Muscle of leg (tissue), 11 donors: ENCODE data around the gene PTGFRN. TPM values are rescaled to one million over a fixed set of nuclear protein-coding genes. Genes with fewer than 3 reads are reported as not detected.

Experiments
- DNase-seq: peaks from one replicate; pipeline ENCODE4 v3.0.0; 2013
- H3K27ac ChIP-seq: one replicate; pipeline ENCODE4 v1.5.1; 2013; ENCODE audit warnings: mild to moderate bottlenecking, low read length, control low read depth
- H3K27me3 ChIP-seq: one replicate; pipeline ENCODE4 v1.6.1; 2013; ENCODE audit warnings: low read length; ENCODE audit not compliant: control insufficient read depth, insufficient read depth
- H3K36me3 ChIP-seq: one replicate; pipeline ENCODE4 v1.6.1; 2013; ENCODE audit warnings: low read length; ENCODE audit not compliant: control insufficient read depth, insufficient read depth
- H3K4me1 ChIP-seq: one replicate; pipeline ENCODE4 v1.6.1; 2013; ENCODE audit warnings: low read length; ENCODE audit not compliant: control insufficient read depth, insufficient read depth
- H3K4me3 ChIP-seq: one replicate; pipeline ENCODE4 v1.5.1; 2013; ENCODE audit warnings: low read length, control low read depth
- H3K9me3 ChIP-seq: replicated peaks from 2 replicates; pipeline ENCODE4 v1.6.1; 2013; ENCODE audit warnings: low read depth, low read length; ENCODE audit not compliant: control insufficient read depth
- WGBS: methylation state at CpG from one replicate; pipeline ENCODE4 v1.1.5; 2013; ENCODE audit warnings: missing lambda C conversion rate; ENCODE audit not compliant: insufficient coverage; 5-methylcytosine and 5-hydroxymethylcytosine counted together
- polyA plus RNA-seq, 8 donors: library from polyadenylated mRNA; unstranded; fragments of 120-200 nt; gene quantifications; one replicate each; pipeline versions ENCODE4 v1.2.1 to v1.2.3, GENCODE V29; 2013; ENCODE audit warnings: inconsistent platforms in 1 of 8, low replicate concordance in 1 of 8; ENCODE audit not compliant: insufficient read length in 8 of 8, insufficient read depth in 1 of 8
- total RNA-seq: library from RNA; stranded (reverse); fragments of 120-200 nt; gene quantifications from one replicate; pipeline ENCODE4 v1.2.4, GENCODE V29; 2013

PTGFRN gene
- total and polyA plus RNA-seq, 9 donors, result 74.1 to 157 (median 127) TPM

DNA sequence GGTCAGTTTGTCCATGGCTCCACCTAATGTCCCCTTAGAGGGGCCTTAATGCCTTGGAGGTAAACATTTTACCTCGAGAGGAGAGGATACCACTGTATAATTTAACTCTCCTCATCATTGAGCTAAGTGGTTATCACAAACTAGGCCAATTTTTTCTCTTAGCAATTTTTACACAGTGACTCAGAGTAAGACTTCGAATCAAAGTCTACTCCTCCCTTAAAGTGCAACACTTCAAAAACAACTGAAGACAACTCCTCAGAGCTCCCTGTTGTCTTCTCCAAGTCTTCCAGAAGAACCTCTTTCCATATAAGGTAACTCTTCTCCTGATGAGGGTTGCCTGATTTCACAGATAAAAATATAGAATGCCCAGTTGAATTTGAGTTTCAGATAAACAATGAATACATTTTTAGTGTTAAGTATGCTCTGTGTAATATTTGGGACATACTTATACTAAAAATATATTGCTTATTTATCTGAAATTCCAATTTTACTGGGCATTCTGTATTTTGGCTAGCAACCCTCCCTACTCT, 4.9 kb upstream of the PTGFRN start:
- H3K9me3 ChIP-seq, result no peaks in the 10 kb centered on the region
- H3K27me3 ChIP-seq, result no peaks in the 10 kb centered on the region
- no peak for DNase-seq
- H3K4me3 ChIP-seq, result no peak overlapping the region
- H3K27ac ChIP-seq, result no peak overlapping the region
- 83% methylated on average over 1 of the region's 2 CpGs for WGBS
- H3K4me1 ChIP-seq, result peaks cover 7% of the 10 kb centered on the region
- H3K36me3 ChIP-seq, result no peaks in the 10 kb centered on the region

DNA sequence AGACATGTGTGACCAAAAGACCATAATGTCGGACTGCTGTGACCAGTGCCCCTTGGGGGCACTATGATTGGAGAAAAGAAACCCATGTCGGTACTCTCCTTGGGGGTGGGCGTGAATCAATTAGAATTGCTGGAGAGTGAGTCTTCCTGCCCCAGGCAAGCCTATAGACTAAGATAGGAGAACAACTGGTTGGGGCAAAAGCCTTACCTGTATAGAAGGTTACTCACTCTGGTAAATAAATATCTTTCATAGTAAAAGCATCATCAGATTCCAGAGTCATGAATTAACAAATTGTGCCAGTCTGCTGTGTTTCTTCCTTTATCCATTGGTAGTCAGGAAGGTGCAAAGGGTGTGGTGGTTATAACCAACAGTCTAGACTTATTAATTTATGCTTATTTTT, 2.9 kb upstream of the PTGFRN start:
- H3K27me3 ChIP-seq, result no peaks in the 10 kb centered on the region
- H3K27ac ChIP-seq, result no peak overlapping the region
- no peak for DNase-seq
- no peaks in the 10 kb centered on the region for H3K36me3 ChIP-seq
- H3K4me3 ChIP-seq, result no peak overlapping the region
- peaks cover 17% of the 10 kb centered on the region for H3K4me1 ChIP-seq
- 88% methylated on average over 1 of the region's 3 CpGs for WGBS
- H3K9me3 ChIP-seq, result no peaks in the 10 kb centered on the region

DNA sequence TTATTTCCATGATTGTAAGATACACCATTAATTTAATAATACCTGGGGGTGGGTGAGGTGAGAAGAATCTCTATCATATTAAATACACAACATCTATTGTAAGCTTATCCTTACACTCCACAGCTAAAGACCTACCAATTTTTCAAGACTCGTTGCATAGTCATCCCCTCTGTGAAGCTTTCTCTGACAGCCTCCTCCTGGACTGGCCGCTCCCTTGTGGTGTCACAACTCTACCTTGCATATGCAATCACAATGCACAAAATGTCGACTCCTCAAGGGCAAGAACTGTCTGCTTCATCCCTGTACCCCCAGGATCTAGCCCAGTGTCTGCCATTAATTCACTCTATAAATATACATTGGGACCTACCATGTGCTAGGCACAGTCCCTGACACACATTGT, 2.4 kb upstream of the PTGFRN start:
- no peaks in the 10 kb centered on the region for H3K27me3 ChIP-seq
- no peak for DNase-seq
- no peaks in the 10 kb centered on the region for H3K36me3 ChIP-seq
- no peak overlapping the region for H3K4me3 ChIP-seq
- 90% methylated on average over 3 of the region's 3 CpGs for WGBS
- H3K4me1 ChIP-seq, result peaks cover 23% of the 10 kb centered on the region
- no peaks in the 10 kb centered on the region for H3K9me3 ChIP-seq
- H3K27ac ChIP-seq, result no peak overlapping the region

DNA sequence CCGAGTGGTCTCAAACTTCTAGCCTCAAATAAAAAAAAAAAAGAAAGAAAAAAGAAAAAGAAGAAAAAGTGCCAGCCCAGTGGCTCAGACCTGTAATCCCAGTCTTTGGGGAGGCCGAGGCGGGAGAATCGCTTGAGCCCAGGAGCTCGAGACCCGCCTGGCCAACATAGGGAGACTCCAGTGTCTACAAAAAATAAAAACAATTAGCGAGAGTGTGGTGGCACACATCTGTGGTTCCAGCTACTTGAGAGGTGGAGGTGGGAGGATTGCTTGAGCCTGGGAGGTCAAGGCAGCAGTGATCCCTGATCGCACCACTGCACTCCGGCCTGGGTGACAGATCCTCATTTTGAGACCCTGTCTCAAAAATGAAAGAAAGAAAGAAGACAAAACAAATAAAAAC, 1.4 kb upstream of the PTGFRN start:
- 95% methylated on average over 6 of the region's 9 CpGs for WGBS
- no peak for DNase-seq
- peaks cover 2% of the 10 kb centered on the region for H3K36me3 ChIP-seq
- no peak overlapping the region for H3K27ac ChIP-seq
- peaks cover 31% of the 10 kb centered on the region for H3K4me1 ChIP-seq
- no peak overlapping the region for H3K4me3 ChIP-seq
- H3K9me3 ChIP-seq, result no peaks in the 10 kb centered on the region
- H3K27me3 ChIP-seq, result no peaks in the 10 kb centered on the region

DNA sequence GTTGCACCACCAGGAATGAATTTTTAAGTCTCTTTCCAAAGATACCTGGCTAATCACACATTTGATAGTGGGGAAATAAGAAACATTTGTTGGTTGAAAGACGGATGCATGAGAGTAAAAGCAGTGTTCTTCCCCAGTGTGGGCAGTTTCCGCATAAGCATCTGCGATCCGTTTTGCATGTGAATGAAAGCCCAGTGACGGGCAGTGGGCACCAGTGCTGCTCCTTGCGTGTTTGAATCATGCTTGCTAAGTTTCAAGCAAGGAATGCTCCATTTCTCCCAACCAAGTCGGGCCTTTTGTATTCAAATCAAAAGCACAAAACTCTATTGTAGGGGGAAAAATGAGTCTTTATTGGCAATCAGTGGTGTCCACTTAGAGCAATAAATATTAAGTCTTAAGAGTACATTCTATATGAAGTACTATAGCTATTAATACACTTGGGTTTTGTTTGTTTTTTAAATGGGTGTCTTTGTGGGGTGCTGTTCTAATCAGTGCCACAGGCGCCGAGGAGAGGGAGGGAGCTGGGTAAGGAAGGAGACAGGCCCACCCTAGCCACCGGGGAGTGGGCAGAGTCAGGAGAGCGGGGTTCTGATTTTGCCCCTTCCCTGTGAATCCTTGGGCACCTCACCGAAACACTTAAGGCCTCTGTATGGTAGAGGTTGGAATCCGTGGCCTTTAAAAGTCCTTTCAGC, 750 bp upstream of the PTGFRN start:
- Histone ChIP-seq H3K4me1 (peaks cover 33% of the 10 kb centered on the region), H3K9me3 (no peaks in the 10 kb centered on the region), H3K4me3 (peak overlapping the region; percentile 65), H3K36me3 (peaks cover 2% of the 10 kb centered on the region), H3K27ac (peak overlapping the region; percentile 88), H3K27me3 (no peaks in the 10 kb centered on the region)
- DNase-seq, result no peak
- WGBS, result 97% methylated on average over 5 of the region's 13 CpGs

DNA sequence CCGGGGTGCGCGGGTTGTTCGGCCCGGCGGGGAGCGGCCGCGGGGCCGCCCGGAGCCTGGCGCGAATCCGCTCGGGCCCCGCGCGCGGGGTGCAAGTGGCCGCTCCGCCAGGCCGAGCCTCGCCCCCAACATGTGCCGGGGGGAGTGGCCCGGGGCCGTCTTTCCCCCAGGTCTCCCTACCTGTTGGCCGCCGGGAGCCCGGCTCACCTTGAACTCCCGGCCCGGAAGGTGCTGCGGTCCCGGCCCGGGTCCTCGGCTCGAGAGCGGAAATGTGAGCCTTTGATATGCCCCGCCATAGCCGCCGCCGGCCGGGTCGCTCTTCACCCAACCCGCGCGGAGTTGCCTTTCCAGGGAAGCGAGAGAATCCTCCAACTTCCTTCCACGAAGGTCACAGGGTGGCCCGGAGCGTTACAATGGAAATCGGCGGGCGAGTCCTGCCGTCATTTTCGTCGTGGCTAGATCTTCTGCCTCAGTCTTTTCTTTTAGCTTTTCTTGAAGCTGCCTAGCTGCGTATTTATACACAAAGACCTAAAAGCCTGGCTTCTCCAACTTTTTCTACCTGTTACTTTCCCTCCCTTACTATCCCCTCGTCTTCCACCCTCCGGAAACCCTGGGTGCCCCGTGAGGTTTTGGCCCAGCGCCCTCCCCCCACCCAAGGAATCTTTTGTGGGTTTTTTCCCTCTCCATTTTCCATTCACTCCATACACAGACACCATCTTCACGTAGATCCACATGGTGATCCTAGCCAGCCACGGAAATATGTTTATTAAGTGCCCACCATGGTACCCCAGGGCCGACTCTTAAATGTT, 867 bp downstream of the PTGFRN start:
- H3K27ac ChIP-seq, result peak overlapping the region; percentile 92
- H3K4me3 ChIP-seq, result peak overlapping the region; percentile 74
- WGBS, result under 1% methylated on average over 61 of the region's 64 CpGs
- DNase-seq, result peak; percentile 74
- H3K9me3 ChIP-seq, result no peaks in the 10 kb centered on the region
- no peaks in the 10 kb centered on the region for H3K27me3 ChIP-seq
- H3K4me1 ChIP-seq, result peaks cover 39% of the 10 kb centered on the region
- peaks cover 2% of the 10 kb centered on the region for H3K36me3 ChIP-seq

DNA sequence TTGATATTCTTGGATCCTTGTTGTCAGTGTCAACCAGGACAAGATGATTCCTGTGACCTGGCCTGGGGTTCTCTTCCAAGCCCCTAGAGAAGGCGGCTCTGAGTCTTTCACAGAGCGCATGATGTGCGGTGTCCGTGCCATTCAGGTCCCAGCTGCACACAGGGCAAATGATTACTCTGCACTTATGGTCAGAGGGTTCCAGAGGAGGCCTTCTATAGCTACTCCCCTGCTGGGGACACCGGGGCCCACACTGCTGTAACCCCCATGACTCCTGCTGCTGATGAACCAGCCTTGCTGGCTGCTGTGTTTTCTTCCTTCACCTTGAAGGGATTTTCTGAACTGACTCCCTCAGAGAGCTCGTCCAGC, 1.5 kb downstream of the PTGFRN start:
- H3K9me3 ChIP-seq, result no peaks in the 10 kb centered on the region
- WGBS, result 47% methylated on average over 6 of the region's 6 CpGs
- peaks cover 2% of the 10 kb centered on the region for H3K36me3 ChIP-seq
- no peak for DNase-seq
- H3K4me1 ChIP-seq, result peaks cover 44% of the 10 kb centered on the region
- H3K27ac ChIP-seq, result peak overlapping the region; percentile 92
- no peaks in the 10 kb centered on the region for H3K27me3 ChIP-seq
- peak overlapping the region; percentile 74 for H3K4me3 ChIP-seq

DNA sequence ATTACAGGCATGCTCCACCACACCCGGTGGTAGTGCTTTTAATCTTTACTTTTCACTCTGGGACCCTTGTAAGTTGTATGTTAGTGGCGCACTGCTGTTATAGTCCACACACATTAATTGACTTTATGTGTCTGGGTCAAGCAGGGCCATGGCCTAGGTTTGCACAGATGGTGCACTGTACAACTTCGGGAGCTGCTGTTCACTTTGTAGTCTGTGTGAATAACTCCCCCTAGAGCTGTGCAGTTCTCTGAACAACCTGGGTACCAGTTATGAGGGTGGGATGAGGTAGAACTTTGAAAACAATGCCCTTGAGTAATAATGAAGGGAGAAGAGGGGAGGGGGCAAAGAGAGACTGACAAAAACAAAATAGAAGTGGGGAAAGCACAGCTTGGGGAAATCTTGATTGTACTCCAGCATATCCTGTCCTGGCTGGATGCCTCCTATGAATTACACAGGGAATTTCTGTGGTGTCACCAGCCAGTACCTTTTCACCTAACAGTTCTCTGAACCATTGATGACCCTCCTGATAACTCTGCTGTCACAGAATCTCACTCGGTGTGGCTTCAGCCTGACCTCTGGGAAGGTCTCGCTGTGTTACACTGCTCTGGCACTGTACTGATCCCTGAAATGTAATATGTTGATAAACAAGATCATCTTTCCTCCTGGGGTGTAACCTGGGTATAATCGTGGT, 2.2 kb downstream of the PTGFRN start:
- H3K36me3 ChIP-seq, result peaks cover 2% of the 10 kb centered on the region
- H3K27ac ChIP-seq, result peak overlapping the region; percentile 92
- H3K9me3 ChIP-seq, result no peaks in the 10 kb centered on the region
- DNase-seq, result peak; percentile 27
- H3K4me1 ChIP-seq, result peaks cover 51% of the 10 kb centered on the region
- H3K4me3 ChIP-seq, result peak overlapping the region; percentile 74
- WGBS, result 44% methylated on average over 1 of the region's 6 CpGs
- H3K27me3 ChIP-seq, result no peaks in the 10 kb centered on the region

DNA sequence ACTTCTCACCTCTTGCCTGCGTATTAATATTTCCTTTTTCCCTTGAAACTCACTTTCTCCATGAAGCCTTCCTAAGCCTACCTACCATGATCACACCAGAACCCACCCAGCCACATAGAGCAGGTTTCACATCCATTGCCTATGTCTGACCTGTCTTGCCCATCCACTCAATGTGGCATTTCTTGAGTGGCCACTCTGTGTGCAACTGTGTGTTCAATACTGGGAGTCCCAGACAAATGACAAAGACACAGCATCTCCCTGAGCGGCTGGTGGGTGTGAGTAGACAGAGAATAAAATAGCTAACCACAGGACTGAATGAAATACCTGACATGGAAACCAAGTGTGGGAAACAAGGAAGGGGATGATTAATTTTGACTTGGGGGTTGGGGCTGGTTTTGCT, 3.1 kb downstream of the PTGFRN start:
- Histone ChIP-seq H3K36me3 (peaks cover 2% of the 10 kb centered on the region), H3K9me3 (no peaks in the 10 kb centered on the region), H3K4me3 (no peak overlapping the region), H3K27ac (no peak overlapping the region), H3K4me1 (peaks cover 52% of the 10 kb centered on the region), H3K27me3 (no peaks in the 10 kb centered on the region)
- 71% methylated on average over 1 of the region's 2 CpGs for WGBS
- DNase-seq, result no peak

DNA sequence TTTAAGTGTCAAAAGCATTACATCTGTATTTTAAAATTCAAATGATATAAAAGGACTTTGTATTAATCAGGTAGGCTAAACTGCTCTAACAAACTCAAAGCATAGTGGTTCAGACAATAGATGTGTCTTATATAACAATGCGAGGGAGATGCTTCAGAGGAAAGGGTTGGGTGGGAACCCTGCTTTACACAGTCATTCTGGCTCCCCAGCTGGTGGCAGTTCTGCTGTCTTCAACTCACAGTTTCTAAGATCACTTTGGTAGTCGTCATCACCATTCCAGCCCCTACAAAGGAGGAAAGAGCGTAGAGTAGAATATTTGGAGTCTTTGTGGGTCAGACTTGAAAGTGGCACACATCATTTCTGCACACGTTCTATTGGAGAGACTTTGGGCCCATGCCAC, 4.2 kb downstream of the PTGFRN start:
- no peak overlapping the region for H3K4me3 ChIP-seq
- DNase-seq, result no peak
- no peaks in the 10 kb centered on the region for H3K9me3 ChIP-seq
- WGBS, result 64% methylated on average over 1 of the region's 4 CpGs
- peaks cover 2% of the 10 kb centered on the region for H3K36me3 ChIP-seq
- no peaks in the 10 kb centered on the region for H3K27me3 ChIP-seq
- H3K27ac ChIP-seq, result no peak overlapping the region
- peaks cover 52% of the 10 kb centered on the region for H3K4me1 ChIP-seq
